Vagina (tissue), 2 donors: ENCODE data around the gene SYNPR. TPM values are rescaled to one million over a fixed set of nuclear protein-coding genes. Genes with fewer than 3 reads are reported as not detected.
"Not testable (repeated sequence)": the region's sequence is repeated elsewhere in the genome, so short reads cannot be mapped to it uniquely, and the experiment has no call there.

Source experiments
- DNase-seq, 2 donors: peaks; one replicate each; pipeline ENCODE4 v3.0.0-alpha.2; 2017; ENCODE audit errors: extremely low spot score in 2 of 2
- H3K27ac ChIP-seq: fragments of 200-600 bp; sonication (generic); one replicate; pipeline ENCODE4 v1.5.1; 2019
- H3K27me3 ChIP-seq: fragments of 200-600 bp; sonication (generic); one replicate; pipeline ENCODE4 v1.5.1; 2019
- H3K36me3 ChIP-seq, 2 donors: fragments of 200-600 bp; sonication (generic); one replicate each; pipeline ENCODE4 v1.5.1; 2017 to 2019
- H3K4me1 ChIP-seq: fragments of 200-600 bp; sonication (generic); one replicate; pipeline ENCODE4 v1.5.1; 2019
- H3K4me3 ChIP-seq, 2 donors: fragments of 200-600 bp; sonication (generic); 1 replicate in 1 of 2; 2 replicates in 1 of 2; pipeline ENCODE4 v1.5.1; 2016 to 2019
- H3K9me3 ChIP-seq: fragments of 200-600 bp; sonication (generic); one replicate; pipeline ENCODE4 v1.5.1; 2019
- POLR2A ChIP-seq, 2 donors: fragments of 450-650 bp; IDR thresholded peaks; one replicate each; pipeline ENCODE4 v1.6.1; 2017; ENCODE audit warnings: antibody characterized with exemption in 2 of 2, mild to moderate bottlenecking in 2 of 2, moderate library complexity in 2 of 2
- POLR2AphosphoS5 ChIP-seq, 2 donors: sonication (generic); formaldehyde crosslinking; IDR thresholded peaks; one replicate each; pipeline ENCODE4 v1.9.0; 2017; ENCODE audit warnings: antibody characterized with exemption in 2 of 2, mild to moderate bottlenecking in 2 of 2, low read depth in 1 of 2; ENCODE audit not compliant: insufficient read depth in 1 of 2
- intact Hi-C: fragments of 100-400 bp; cut with DNase I; formaldehyde crosslinking; loops from one replicate; pipeline ENCODE4 v1.15.1; 2023
- total RNA-seq: library from RNA; depleted of rRNA; stranded (reverse); fragments of >200 nt; gene quantifications from one replicate; pipeline ENCODE4 v1.2.3, GENCODE V29; 2016
- TF ChIP-seq, protein P1 (sequence below), 3 experiments: fragments of 450-650 bp in 2 of 3; fragments of 200-600 bp in 1 of 3; sonication (generic) in 1 of 3; IDR thresholded peaks; one replicate each; pipeline ENCODE4 v1.5.1; 2017 to 2019; ENCODE audit warnings: antibody characterized with exemption in 3 of 3, mild to moderate bottlenecking in 2 of 3, moderate library complexity in 2 of 3

SYNPR gene
- total RNA-seq, 1 donor from 2014 or later: not detected

DNA sequence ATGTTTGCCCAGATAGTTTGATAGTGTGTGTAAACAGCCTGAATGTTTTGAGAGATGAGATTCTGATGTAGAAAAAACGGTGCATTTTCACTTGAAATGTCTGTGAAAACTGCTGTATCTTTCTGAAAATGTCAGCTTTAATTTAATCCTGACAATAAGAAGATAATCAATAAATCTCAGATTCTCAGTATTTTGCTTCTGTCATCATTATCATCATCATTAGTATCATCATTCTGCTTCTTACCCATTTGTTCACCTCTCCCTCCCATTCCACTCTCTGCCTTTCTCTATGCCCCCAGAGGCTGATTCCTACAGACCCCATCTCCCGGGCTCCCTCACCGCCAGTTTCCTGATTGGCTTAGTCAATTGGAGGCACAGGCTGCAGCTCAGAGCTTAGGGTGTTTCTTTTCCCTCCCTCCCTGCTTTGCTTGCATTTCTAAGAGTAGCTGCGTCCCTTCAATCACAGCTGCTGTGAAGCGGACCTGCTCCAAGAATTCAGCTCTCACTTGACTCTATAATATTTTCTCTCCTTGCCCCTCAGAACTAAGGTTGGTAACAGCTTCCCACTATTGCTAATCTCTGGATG, 366.2 kb downstream of the SYNPR start:
- intact Hi-C loops: no loop called here
- no peak for DNase-seq
- no peak overlapping the region for H3K4me3 ChIP-seq
- H3K36me3 ChIP-seq: no peaks in the 10 kb centered on the region
- H3K27ac ChIP-seq: no peak overlapping the region
- H3K27me3 ChIP-seq: no peaks in the 10 kb centered on the region
- H3K9me3 ChIP-seq: no peaks in the 10 kb centered on the region
- TF ChIP-seq POLR2AphosphoS5 (IDR thresholded peaks at IDR 0.05; ENCODE audit: insufficient read depth in 1 of 2, low read depth in 1 of 2): no peak
- TF ChIP-seq, protein P1, sequence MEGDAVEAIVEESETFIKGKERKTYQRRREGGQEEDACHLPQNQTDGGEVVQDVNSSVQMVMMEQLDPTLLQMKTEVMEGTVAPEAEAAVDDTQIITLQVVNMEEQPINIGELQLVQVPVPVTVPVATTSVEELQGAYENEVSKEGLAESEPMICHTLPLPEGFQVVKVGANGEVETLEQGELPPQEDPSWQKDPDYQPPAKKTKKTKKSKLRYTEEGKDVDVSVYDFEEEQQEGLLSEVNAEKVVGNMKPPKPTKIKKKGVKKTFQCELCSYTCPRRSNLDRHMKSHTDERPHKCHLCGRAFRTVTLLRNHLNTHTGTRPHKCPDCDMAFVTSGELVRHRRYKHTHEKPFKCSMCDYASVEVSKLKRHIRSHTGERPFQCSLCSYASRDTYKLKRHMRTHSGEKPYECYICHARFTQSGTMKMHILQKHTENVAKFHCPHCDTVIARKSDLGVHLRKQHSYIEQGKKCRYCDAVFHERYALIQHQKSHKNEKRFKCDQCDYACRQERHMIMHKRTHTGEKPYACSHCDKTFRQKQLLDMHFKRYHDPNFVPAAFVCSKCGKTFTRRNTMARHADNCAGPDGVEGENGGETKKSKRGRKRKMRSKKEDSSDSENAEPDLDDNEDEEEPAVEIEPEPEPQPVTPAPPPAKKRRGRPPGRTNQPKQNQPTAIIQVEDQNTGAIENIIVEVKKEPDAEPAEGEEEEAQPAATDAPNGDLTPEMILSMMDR (IDR thresholded peaks at IDR 0.05): no peak
- no peak for TF ChIP-seq POLR2A (IDR thresholded peaks at IDR 0.05)
- no peaks in the 10 kb centered on the region for H3K4me1 ChIP-seq

DNA sequence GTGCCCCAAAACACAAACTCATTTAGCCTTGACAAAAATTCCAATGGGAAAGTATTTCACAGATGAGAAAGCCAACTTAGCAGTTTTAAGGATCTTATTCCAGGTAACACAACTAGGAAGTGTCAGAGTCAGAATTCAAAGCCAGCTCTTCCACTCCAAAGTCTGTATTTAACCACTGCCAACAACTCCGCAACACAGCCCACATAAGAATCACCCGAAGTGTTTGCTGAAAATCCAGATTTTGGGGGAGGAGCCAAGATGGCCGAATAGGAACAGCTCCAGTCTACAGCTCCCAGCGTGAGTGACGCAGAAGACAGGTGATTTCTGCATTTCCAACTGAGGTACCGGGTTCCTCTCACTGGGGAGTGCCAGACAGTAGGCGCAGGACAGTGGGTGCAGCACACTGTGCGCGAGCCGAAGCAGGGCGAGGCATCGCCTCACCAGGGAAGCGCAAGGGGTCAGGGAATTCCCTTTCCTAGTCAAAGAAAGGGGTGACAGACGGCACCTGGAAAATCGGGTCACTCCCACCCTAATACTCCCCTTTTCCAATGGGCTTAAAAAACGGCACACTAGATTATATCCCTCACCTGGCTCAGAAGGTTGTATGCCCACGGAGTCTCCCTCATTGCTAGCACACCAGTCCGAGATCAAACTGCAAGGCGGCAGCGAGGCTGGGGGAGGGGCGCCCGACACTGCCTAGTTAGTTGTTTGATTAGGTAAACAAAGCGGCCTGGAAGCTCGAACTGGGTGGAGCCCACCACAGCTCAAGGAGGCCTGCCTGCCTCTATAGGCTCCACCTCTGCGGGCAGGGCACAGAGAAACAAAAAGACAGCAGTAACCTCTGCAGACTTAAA, 367.0 kb downstream of the SYNPR start:
- H3K4me3 ChIP-seq, H3K4me1 ChIP-seq, H3K27me3 ChIP-seq, H3K9me3 ChIP-seq, intact Hi-C loops, H3K27ac ChIP-seq, DNase-seq, H3K36me3 ChIP-seq: not testable (repeated sequence)

DNA sequence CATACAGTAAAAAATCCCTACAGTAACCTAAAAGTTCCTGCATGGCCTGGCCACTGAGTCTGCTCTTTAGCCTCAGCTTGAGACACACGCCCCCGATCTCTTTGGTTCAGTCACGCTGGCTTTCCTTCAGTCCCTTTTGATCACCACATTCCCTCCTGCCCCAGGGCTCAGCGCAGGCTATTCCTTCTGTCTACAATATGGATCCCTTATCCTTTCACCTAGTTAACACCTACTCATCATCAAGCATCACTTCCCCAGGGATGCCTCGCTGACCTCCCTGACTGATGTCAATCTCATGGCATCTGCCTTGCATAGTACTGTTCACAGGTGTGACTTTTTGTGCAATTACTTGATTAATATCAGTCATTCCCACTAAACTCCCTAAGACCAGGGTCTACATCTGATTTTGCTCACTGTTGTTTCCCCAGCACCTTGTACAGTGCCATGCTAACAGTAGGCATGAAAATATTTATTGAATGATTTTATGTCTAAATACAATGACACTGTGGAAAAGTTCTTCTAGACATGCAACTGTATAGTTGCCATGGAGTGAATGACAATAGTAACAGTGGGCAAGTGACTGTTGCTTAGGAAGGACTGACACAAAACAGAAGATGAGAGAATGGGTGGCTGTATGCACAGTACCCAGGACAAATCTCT, 374.1 kb downstream of the SYNPR start, which contains the start of gene SNTN:
SNTN (plus strand) TSS at position 610 of the 660 bp plus-strand sequence; CDS start at position 623, 13 bp downstream.
- no peak for TF ChIP-seq POLR2A (IDR thresholded peaks at IDR 0.05)
- TF ChIP-seq, protein P1 (IDR thresholded peaks at IDR 0.05): no peak
- TF ChIP-seq POLR2AphosphoS5 (IDR thresholded peaks at IDR 0.05; ENCODE audit: insufficient read depth in 1 of 2, low read depth in 1 of 2): no peak
- H3K4me1 ChIP-seq: no peaks in the 10 kb centered on the region
- no peak within 1 kb of the TSS for H3K27ac ChIP-seq
- no peaks in the 10 kb centered on the region for H3K9me3 ChIP-seq
- H3K27me3 ChIP-seq: no peaks in the 10 kb centered on the region
- no peaks in the 10 kb centered on the region for H3K36me3 ChIP-seq
- intact Hi-C loops: no loop called here
- H3K4me3 ChIP-seq: no peak within 1 kb of the TSS
- DNase-seq: no peak

DNA sequence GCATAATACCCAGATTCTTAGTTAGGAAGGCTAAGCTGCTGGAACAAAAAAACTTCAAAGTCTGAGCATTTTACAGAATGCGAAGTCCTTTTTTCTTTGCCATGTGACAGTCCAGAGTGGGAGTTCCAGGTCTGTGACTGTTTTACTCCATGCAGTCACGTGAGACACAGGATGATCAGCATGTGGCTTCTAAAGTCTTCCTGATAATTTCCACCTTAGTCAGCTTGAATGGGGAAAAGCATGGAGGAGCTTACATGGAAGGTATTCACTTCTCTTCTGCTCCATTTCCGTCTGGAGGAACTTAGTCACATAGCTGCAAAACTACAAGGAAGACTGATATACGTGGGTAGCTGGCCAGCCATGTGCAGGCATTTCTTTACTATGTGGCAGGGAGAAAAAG, 376.1 kb downstream of the SYNPR start:
- Histone ChIP-seq H3K27ac (no peak overlapping the region), H3K36me3 (no peaks in the 10 kb centered on the region), H3K4me1 (no peaks in the 10 kb centered on the region), H3K27me3 (no peaks in the 10 kb centered on the region), H3K4me3 (no peak overlapping the region), H3K9me3 (no peaks in the 10 kb centered on the region)
- intact Hi-C loops: no loop called here
- TF ChIP-seq POLR2AphosphoS5 (IDR thresholded peaks at IDR 0.05; ENCODE audit: insufficient read depth in 1 of 2, low read depth in 1 of 2): no peak
- no peak for TF ChIP-seq POLR2A (IDR thresholded peaks at IDR 0.05)
- TF ChIP-seq, protein P1 (IDR thresholded peaks at IDR 0.05): no peak
- DNase-seq: no peak

DNA sequence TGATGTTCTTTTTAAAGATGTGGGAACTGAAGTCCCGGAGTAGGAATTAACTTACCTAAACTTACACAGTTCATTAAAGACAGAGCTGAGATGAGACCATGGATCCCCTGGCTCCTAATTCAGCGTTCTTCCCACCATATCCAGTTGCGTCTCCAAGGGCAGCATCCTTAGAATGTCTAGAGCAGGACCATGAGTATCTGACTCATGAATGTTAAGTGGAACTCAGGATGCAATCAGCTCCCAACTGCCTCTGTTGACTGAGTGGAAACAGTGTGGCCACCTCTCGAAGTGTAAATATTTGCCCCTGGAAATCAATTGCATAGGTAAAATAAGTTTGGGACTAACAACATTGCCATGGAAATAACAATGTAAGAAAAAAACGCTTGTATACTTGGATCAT, 376.8 kb downstream of the SYNPR start:
- Histone ChIP-seq H3K36me3 (no peaks in the 10 kb centered on the region), H3K4me1 (no peaks in the 10 kb centered on the region), H3K4me3 (no peak overlapping the region), H3K27ac (no peak overlapping the region), H3K9me3 (no peaks in the 10 kb centered on the region), H3K27me3 (no peaks in the 10 kb centered on the region)
- DNase-seq: no peak
- TF ChIP-seq POLR2A (IDR thresholded peaks at IDR 0.05) (no peak), POLR2AphosphoS5 (IDR thresholded peaks at IDR 0.05; ENCODE audit: insufficient read depth in 1 of 2, low read depth in 1 of 2) (no peak)
- TF ChIP-seq, protein P1 (IDR thresholded peaks at IDR 0.05): no peak
- intact Hi-C loops: no loop called here
